Sciatic nerve (tissue), 2 donors: Measurements from ENCODE around the gene LTC4S. TPM values are rescaled to one million over a fixed set of nuclear protein-coding genes. Genes with fewer than 3 reads are reported as not detected.
"Not testable (repeated sequence)": the region's sequence is repeated elsewhere in the genome, so short reads cannot be mapped to it uniquely, and the experiment has no call there.

Experiments
- ATAC-seq: fragments of 200-7000 bp; cut with Tn5 transposase; one replicate; pipeline ENCODE4 v1.9.1; 2020; ENCODE audit warnings: mild to moderate bottlenecking, moderate library complexity
- DNase-seq: peaks from one replicate; pipeline ENCODE4 v3.0.0-alpha.2; 2020; ENCODE audit warnings: low spot score
- intact Hi-C: fragments of 100-400 bp; cut with DNase I; formaldehyde crosslinking; loops from one replicate; pipeline ENCODE4 v1.14.2; 2022
- total RNA-seq: library from RNA; stranded (reverse); fragmentation: NEBNext Ultra II Directional; extraction: Animal tissue kit (Norgen Biotek cat#: 25700); gene quantifications from one replicate; pipeline ENCODE4 v1.2.1, GENCODE V29; 2021
- donor health status: DM: no; HTN: no; CAD: no.
- donor health status: DM: no; HTN: no; CAD: no.

LTC4S gene
- total RNA-seq = 21.7 TPM

GRCh38 chr5:179793468-179794139 is at the start of gene LTC4S:
Gene LTC4S (plus strand): TSS chr5:179793986. CDS start chr5:179794081, 95 bp downstream.
- peak; percentile 75 for ATAC-seq
- peak; percentile 85 for DNase-seq
- intact Hi-C loops = no loop called here

- DNase-seq, intact Hi-C loops, ATAC-seq: not testable (repeated sequence)
These were observed 49.7 kb upstream of the LTC4S start for GRCh38 chr5:179744106-179744505.

GRCh38 chr5:179746872-179747271 is 46.9 kb upstream of the LTC4S start:
- no peak for ATAC-seq

DNA sequence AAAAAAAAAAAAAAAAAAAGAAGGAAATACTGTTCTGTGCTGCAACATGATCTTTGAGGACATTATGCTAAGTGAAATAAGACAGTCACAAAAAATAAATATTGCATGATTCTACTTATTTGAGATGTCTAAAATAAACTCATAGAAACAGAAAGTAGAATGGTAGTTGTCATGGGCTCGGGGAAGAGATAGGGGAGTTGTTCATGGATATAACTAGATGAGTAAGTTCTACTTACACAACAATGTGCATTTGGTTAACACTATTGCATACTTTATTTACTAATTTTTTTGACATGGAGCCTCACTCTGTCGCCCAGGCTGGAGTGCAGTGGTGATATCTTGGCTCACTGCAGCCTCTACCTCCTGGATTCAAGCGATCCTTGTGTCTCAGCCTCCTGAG is 46.0 kb upstream of the LTC4S start:
- intact Hi-C loops = no loop called here
- no peak for ATAC-seq
- no peak for DNase-seq

More at GRCh38 chr5:179746872-179747271, 46.9 kb upstream of the LTC4S start:
- DNase-seq = no peak
- intact Hi-C loops = no loop called here

DNA sequence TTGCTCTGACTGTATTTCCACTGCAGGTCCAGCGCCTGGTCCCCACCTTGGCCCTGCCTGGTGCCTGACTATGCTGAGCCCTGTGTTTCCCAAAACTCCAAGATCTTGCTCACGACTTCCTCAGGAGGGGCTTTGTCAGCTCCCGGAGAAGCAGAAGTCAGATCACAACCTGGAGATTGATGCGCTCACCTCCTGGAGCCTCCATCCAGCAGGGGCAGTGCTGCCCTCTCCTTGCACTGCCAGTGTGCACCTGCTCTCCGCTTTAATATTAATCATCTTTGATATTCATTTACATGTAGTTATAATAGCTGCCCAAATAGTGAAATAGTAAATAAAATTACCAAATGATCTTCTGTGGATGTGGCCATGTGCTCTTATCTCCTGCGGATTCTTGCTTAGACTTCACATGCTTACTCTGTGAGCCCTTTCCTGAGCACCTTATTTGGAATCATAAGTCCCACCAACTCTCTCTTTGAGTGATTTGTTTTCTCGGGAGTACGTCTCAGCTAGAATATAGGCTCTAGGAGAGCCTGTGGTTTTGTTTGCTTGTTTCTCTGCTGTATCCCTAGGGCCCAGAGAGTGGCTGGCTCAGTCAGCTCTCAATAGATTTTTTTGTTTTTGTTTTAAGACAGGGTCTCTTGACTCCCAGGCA is 43.8 kb upstream of the LTC4S start:
- intact Hi-C loops = no loop called here
- ATAC-seq (no peak), DNase-seq (peak; percentile 28)

- DNase-seq (peak; percentile 19), ATAC-seq (no peak)
- intact Hi-C loops = no loop called here
These were observed 39.8 kb upstream of the LTC4S start for GRCh38 chr5:179753971-179754370.

- ATAC-seq = no peak
- intact Hi-C loops = no loop called here
- no peak for DNase-seq
These were observed 38.8 kb upstream of the LTC4S start for GRCh38 chr5:179755022-179755421.

- intact Hi-C loops = loop anchor here (2.0 kb wide), 1 partner anchor 38 kb away; no protein-coding TSS in a partner anchor
- ATAC-seq (no peak), DNase-seq (no peak)
These were observed 34.8 kb upstream of the LTC4S start for GRCh38 chr5:179758955-179759354.

GRCh38 chr5:179759581-179760551 is 33.9 kb upstream of the LTC4S start:
- no peak for DNase-seq
- intact Hi-C loops = loop anchor here (2.0 kb wide), 1 partner anchor 37 kb away; no protein-coding TSS in a partner anchor
- ATAC-seq = no peak

- intact Hi-C loops = no loop called here
- DNase-seq (no peak), ATAC-seq (peak; percentile 67)
These were observed 31.6 kb upstream of the LTC4S start for GRCh38 chr5:179762079-179762780.

GRCh38 chr5:179762781-179763176 is 31.0 kb upstream of the LTC4S start:
- DNase-seq (no peak), ATAC-seq (peak; percentile 27)
- intact Hi-C loops = no loop called here

DNA sequence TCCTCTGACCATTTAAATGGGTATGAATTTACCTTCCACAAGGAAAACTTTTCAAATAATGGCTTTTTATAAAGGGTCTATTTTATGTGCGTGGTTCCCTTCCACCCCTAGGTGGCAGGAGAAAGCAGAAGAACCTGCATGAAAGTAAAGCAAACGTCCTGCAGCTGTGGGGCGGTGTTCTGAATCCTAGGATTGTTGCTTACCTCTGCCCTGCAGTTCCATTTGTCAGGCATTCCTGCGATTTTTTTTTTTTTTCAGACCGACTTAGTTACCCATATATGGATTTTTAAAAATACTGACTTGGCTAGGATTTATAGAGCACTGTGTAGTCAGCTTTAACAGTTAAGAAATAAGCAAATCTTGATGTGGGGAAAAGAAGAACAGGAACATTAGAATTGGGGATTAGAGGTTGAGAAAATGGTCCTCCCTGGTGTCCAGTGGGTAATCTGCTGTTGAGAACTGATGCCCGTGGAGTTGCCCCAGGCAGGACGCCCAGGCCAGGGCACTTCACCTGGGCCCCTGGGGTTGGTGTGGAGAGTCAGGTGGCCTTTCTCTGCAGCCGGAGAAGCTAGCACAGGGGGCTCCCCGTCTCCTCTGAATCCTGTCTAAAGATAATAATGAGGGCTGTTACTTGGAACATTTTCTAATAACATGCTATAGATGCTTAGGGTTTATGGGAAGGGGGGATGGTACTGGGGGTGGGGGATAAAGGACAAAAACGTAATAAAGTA is 30.4 kb upstream of the LTC4S start:
- intact Hi-C loops = no loop called here
- peak; percentile 72 for DNase-seq
- peak; percentile 90 for ATAC-seq

- ATAC-seq (no peak), DNase-seq (no peak)
- intact Hi-C loops = no loop called here
These were observed 29.7 kb upstream of the LTC4S start for GRCh38 chr5:179764056-179764455.

GRCh38 chr5:179765400-179765799 is 28.4 kb upstream of the LTC4S start:
- no peak for ATAC-seq
- no peak for DNase-seq
- intact Hi-C loops = no loop called here

DNA sequence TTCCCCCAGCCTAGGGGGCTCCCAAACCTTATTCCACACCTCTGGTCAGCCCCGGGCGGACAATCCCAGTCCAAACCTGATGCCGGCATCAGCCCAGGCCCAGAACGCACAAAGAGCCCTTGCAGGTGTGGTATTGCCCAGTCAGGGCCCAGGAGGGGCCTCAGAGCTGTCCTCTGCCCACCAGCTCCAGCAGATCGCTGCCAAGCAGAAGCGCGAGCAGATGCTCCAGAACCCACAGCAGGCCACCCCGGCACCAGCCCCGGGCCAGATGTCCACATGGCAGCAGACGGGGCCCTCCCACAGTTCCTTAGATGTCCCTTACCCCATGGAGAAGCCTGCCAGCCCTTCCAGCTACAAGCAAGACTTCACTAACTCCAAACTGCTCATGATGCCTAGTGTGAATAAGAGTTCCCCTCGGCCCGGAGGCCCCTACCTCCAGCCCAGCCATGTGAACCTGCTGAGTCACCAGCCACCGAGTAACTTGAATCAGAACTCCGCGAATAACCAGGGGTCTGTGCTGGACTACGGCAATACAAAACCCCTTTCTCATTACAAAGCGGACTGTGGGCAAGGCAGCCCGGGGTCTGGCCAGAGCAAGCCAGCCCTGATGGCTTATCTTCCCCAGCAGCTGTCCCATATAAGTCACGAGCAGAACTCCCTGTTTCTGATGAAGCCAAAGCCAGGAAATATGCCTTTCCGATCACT is 27.6 kb upstream of the LTC4S start:
- ATAC-seq (no peak), DNase-seq (no peak)
- intact Hi-C loops = no loop called here

DNA sequence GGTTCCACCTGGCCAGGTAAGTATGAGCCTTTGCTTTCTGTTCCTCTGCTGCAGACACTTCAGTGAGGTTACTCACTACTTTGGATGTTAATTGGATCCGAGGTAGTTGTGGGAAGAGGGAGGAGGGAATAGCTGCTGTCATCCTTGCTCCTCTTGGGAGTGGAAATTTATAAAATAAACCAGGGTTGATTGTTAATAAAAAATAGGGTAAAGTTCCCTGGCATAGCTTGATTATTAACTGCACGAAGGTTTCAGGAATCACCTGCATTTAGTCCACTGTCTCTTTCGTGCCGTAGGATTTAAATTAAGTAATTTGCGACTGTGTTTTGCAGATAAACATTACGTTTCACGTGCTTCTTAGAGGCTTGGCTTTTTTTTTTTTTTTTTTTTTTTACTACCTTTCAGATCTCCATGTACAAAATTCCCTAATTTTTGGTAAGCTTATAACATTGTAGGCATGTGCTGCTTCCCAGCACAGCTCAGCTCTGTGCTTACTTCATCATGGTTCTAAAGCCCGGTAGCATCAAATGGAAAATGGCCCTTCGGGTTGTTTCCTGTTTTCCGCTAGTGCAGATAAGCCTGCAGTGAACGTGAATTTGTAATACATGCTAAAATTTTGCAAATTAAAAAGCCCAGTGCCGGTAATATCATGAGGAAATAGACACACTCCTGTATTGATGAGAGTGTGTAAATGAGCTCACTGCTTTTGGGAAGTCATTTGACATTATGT is 26.9 kb upstream of the LTC4S start:
- DNase-seq (no peak), ATAC-seq (no peak)
- intact Hi-C loops = no loop called here

DNA sequence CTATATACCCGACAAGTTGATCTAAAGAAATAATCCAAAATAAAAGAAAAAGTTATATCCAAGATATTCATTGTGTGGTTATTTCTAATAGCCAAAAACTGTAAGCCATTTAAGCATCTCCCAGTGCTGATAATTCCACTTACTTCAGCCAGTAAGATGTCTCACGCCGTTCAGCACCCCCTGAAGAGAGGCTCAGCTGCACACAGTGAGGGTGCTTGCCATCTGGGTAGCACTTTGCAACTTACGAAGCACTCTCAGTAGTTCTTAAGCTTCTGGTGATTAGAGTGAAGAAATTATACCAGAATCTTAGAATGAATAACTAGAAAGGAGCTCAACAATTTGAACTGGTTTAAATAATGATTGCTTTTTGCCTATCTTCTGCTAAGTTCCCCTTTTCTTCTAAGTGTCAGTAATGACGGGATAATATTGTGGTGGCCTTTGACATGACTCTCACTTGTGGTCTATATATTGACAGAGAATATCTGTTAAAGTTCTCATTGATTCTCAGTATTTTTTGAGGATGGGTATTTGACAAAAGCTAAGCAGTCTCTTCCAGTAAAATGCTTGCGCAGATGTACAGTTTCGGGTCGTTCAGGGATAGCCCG is 26.2 kb upstream of the LTC4S start:
- intact Hi-C loops = no loop called here
- ATAC-seq = no peak
- no peak for DNase-seq
